WTC11 (cell line): ENCODE results near the gene NDUFAF7.

Source experiments
- ATF1 ChIP-seq: sonication (generic); formaldehyde crosslinking; IDR thresholded peaks from 2 replicates; pipeline ENCODE4 v1.8.1; 2023; ENCODE audit warnings: mild to moderate bottlenecking, moderate library complexity, missing genetic modification reagents
- GABPB1 ChIP-seq: sonication (generic); formaldehyde crosslinking; IDR thresholded peaks from 2 replicates; pipeline ENCODE4 v1.8.1; 2023; ENCODE audit warnings: mild to moderate bottlenecking, missing genetic modification reagents
- TF ChIP-seq, protein P1 (sequence below): sonication (generic); formaldehyde crosslinking; IDR thresholded peaks from 2 replicates; pipeline ENCODE4 v1.8.0; 2022; ENCODE audit warnings: mild to moderate bottlenecking, missing genetic modification reagents
- TF ChIP-seq, protein P2 (sequence below): fragments of 200-600 bp; IDR thresholded peaks from 2 replicates; pipeline ENCODE4 v1.8.0; 2022; ENCODE audit warnings: antibody characterized with exemption
- TF ChIP-seq, protein P3 (sequence below): sonication (generic); formaldehyde crosslinking; IDR thresholded peaks from 2 replicates; pipeline ENCODE4 v1.8.1; 2023; ENCODE audit warnings: mild to moderate bottlenecking, moderate library complexity, missing genetic modification reagents
- TF ChIP-seq, protein P4 (sequence below): sonication (generic); formaldehyde crosslinking; IDR thresholded peaks from 2 replicates; pipeline ENCODE4 v1.8.1; 2022; ENCODE audit warnings: mild to moderate bottlenecking, moderate library complexity, missing genetic modification reagents

DNA sequence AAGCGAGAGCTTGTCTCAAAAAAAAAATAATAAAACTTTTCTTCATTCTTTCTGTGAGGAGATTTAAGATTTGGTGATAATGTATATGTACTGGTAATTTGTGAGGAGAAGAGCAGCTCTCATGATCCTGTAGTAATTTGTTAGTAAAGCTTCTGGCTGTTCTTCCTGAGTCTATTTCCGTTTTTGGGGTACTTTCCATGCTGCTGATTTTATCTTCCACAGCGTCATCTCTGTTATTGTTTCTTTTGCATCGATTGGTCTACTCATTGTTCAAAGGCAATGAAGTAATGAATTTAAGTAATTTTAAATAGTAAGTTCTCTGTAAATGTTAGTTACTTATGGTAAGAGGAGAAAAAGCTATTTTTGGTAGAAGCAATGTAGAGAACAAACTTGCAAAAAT lies 12.0 kb downstream of the NDUFAF7 start:
- TF ChIP-seq, protein P1, sequence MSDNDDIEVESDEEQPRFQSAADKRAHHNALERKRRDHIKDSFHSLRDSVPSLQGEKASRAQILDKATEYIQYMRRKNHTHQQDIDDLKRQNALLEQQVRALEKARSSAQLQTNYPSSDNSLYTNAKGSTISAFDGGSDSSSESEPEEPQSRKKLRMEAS (CRISPR knock-in tag) = no peak
- TF ChIP-seq, protein P2, sequence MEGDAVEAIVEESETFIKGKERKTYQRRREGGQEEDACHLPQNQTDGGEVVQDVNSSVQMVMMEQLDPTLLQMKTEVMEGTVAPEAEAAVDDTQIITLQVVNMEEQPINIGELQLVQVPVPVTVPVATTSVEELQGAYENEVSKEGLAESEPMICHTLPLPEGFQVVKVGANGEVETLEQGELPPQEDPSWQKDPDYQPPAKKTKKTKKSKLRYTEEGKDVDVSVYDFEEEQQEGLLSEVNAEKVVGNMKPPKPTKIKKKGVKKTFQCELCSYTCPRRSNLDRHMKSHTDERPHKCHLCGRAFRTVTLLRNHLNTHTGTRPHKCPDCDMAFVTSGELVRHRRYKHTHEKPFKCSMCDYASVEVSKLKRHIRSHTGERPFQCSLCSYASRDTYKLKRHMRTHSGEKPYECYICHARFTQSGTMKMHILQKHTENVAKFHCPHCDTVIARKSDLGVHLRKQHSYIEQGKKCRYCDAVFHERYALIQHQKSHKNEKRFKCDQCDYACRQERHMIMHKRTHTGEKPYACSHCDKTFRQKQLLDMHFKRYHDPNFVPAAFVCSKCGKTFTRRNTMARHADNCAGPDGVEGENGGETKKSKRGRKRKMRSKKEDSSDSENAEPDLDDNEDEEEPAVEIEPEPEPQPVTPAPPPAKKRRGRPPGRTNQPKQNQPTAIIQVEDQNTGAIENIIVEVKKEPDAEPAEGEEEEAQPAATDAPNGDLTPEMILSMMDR = no peak
- TF ChIP-seq ATF1 = no peak
- TF ChIP-seq, protein P3, sequence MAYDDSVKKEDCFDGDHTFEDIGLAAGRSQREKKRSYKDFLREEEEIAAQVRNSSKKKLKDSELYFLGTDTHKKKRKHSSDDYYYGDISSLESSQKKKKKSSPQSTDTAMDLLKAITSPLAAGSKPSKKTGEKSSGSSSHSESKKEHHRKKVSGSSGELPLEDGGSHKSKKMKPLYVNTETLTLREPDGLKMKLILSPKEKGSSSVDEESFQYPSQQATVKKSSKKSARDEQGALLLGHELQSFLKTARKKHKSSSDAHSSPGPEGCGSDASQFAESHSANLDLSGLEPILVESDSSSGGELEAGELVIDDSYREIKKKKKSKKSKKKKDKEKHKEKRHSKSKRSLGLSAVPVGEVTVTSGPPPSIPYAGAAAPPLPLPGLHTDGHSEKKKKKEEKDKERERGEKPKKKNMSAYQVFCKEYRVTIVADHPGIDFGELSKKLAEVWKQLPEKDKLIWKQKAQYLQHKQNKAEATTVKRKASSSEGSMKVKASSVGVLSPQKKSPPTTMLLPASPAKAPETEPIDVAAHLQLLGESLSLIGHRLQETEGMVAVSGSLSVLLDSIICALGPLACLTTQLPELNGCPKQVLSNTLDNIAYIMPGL (CRISPR knock-in tag) = no peak
- no peak for TF ChIP-seq GABPB1 (CRISPR knock-in tag)
- TF ChIP-seq, protein P4, sequence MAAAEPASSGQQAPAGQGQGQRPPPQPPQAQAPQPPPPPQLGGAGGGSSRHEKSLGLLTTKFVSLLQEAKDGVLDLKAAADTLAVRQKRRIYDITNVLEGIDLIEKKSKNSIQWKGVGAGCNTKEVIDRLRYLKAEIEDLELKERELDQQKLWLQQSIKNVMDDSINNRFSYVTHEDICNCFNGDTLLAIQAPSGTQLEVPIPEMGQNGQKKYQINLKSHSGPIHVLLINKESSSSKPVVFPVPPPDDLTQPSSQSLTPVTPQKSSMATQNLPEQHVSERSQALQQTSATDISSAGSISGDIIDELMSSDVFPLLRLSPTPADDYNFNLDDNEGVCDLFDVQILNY = no peak
